ACHN (cell line): ENCODE data around the gene IL31.
A peak's percentile ranks its signal among the peaks of the same experiment; 100 is the strongest.

ENCODE experiments used
- DNase-seq: peaks from one replicate; pipeline ENCODE4 v3.0.0-alpha.2; 2015
- in situ Hi-C: cut with HindIII; loops from 2 replicates; pipeline ENCODE4 v1.10.0; 2017; ENCODE audit warnings: low sequenced_read_pairs, low pct_ligation_motif_present, low pct_unique_long_range_greater_than_20kb

IL31 gene

GRCh38 chr12:122139266-122139665, 34.8 kb downstream of the IL31 start:
- DNase-seq, result no peak
- in situ Hi-C loops, result no loop called here

GRCh38 chr12:122138616-122139015, 35.4 kb downstream of the IL31 start:
- DNase-seq, result no peak
- in situ Hi-C loops, result no loop called here

GRCh38 chr12:122138181-122138580, 35.8 kb downstream of the IL31 start:
- in situ Hi-C loops, result no loop called here
- DNase-seq, result no peak

- in situ Hi-C loops, result no loop called here
- DNase-seq, result no peak
Measured at GRCh38 chr12:122137681-122138080, 36.3 kb downstream of the IL31 start.

- no peak for DNase-seq
- in situ Hi-C loops, result no loop called here
Measured at GRCh38 chr12:122137229-122137628, 36.8 kb downstream of the IL31 start.

GRCh38 chr12:122135437-122136031, 38.5 kb downstream of the IL31 start:
- DNase-seq, result no peak
- in situ Hi-C loops, result no loop called here

- in situ Hi-C loops, result no loop called here
- DNase-seq, result no peak
Measured at GRCh38 chr12:122133192-122133950, 40.6 kb downstream of the IL31 start.

- DNase-seq, result peak; percentile 81
- in situ Hi-C loops, result no loop called here
Measured at GRCh38 chr12:122130150-122130549, 43.9 kb downstream of the IL31 start.

- no peak for DNase-seq
- in situ Hi-C loops, result no loop called here
Measured at GRCh38 chr12:122129131-122129530, 44.9 kb downstream of the IL31 start.

- DNase-seq, result no peak
- in situ Hi-C loops, result no loop called here
Measured at GRCh38 chr12:122128481-122128880, 45.5 kb downstream of the IL31 start.

- in situ Hi-C loops, result no loop called here
- DNase-seq, result no peak
Measured at GRCh38 chr12:122127839-122128238, 46.2 kb downstream of the IL31 start.

- DNase-seq, result no peak
- in situ Hi-C loops, result no loop called here
Measured at GRCh38 chr12:122126713-122127597, 47.1 kb downstream of the IL31 start.

- DNase-seq, result no peak
Measured at GRCh38 chr12:122126342-122126635, 47.7 kb downstream of the IL31 start.

GRCh38 chr12:122125452-122126341, 48.3 kb downstream of the IL31 start:
- no peak for DNase-seq
- in situ Hi-C loops, result no loop called here

More at GRCh38 chr12:122126342-122126635, 47.7 kb downstream of the IL31 start:
- in situ Hi-C loops, result no loop called here

- no peak for DNase-seq
- in situ Hi-C loops, result no loop called here
Measured at GRCh38 chr12:122124370-122124769, 49.7 kb downstream of the IL31 start.

GRCh38 chr12:122123761-122124145, 50.3 kb downstream of the IL31 start:
- DNase-seq, result no peak
- in situ Hi-C loops, result no loop called here

- in situ Hi-C loops, result no loop called here
- DNase-seq, result peak; percentile 83
Measured at GRCh38 chr12:122123051-122123760, 50.8 kb downstream of the IL31 start.
